K562 (cell line): Measurements from ENCODE around the gene FOXR1. TPM values are rescaled to one million over a fixed set of nuclear protein-coding genes. Genes with fewer than 3 reads are reported as not detected.

Experiments used
- ARID1B ChIP-seq: fragments of 450-650 bp; IDR thresholded peaks from 2 replicates; pipeline ENCODE4 v1.6.1; 2016; ENCODE audit warnings: antibody characterized with exemption, mild to moderate bottlenecking, inconsistent platforms
- CSDE1 ChIP-seq, 2 experiments: fragments of 450-650 bp; IDR thresholded peaks; 2 replicates each; pipeline ENCODE4 v1.6.1; 2016; ENCODE audit warnings: mild to moderate bottlenecking in 1 of 2
- FOXK2 ChIP-seq, 2 experiments: fragments of 450-650 bp; IDR thresholded peaks in 1 of 2; conservative IDR thresholded peaks in 1 of 2; 2 replicates each; pipeline ENCODE4 v1.6.1; 2016; ENCODE audit warnings: low read depth in 2 of 2, mild to moderate bottlenecking in 1 of 2
- GTF2E2 ChIP-seq: fragments of 200-800 bp; sonication (Bioruptor generic); IDR thresholded peaks from 2 replicates; pipeline ENCODE4 v1.6.1; 2016; ENCODE audit warnings: missing genetic modification characterization, missing compliant biosample characterization
- HDAC2 ChIP-seq: fragments of 450-650 bp; IDR thresholded peaks from 2 replicates; pipeline ENCODE4 v1.6.1; 2016; ENCODE audit warnings: mild to moderate bottlenecking
- HOMEZ ChIP-seq: fragments of 250-450 bp; sonication (Bioruptor Pico); IDR thresholded peaks from 2 replicates; pipeline ENCODE4 v1.4.0; 2020; ENCODE audit warnings: mild to moderate bottlenecking, moderate library complexity
- KDM1A ChIP-seq, 2 experiments: fragments of 450-650 bp; IDR thresholded peaks; 2 replicates each; pipeline ENCODE4 v1.6.1; 2016; ENCODE audit warnings: mild to moderate bottlenecking in 2 of 2
- MAFF ChIP-seq: IDR thresholded peaks from 2 replicates; pipeline ENCODE4 v1.6.1; 2012; ENCODE audit warnings: low read length, improper control_type of control experiment
- MAFG ChIP-seq: fragments of 450-650 bp; conservative IDR thresholded peaks from 2 replicates; pipeline ENCODE4 v1.6.1; 2016; ENCODE audit warnings: missing genetic modification characterization, missing compliant biosample characterization
- MYNN ChIP-seq, 2 experiments: sonication (generic); formaldehyde crosslinking in 1 of 2; IDR thresholded peaks; 2 replicates each; pipeline versions ENCODE4 v1.5.0 to v1.6.1; 2016 to 2020; ENCODE audit warnings: antibody characterized with exemption in 1 of 2, missing genetic modification reagents in 1 of 2
- NELFE ChIP-seq: IDR thresholded peaks from 2 replicates; pipeline ENCODE4 v1.6.1; 2011; ENCODE audit warnings: mild to moderate bottlenecking; ENCODE audit not compliant: insufficient read depth, insufficient read length
- PML ChIP-seq: IDR thresholded peaks from 2 replicates; pipeline ENCODE4 v1.6.1; 2012; ENCODE audit warnings: low read length, inconsistent platforms
- PYGO2 ChIP-seq: fragments of 450-650 bp; IDR thresholded peaks from 2 replicates; pipeline ENCODE4 v1.6.1; 2016; ENCODE audit warnings: mild to moderate bottlenecking, missing genetic modification characterization, moderate library complexity, missing compliant biosample characterization
- RCOR1 ChIP-seq, 2 experiments: IDR thresholded peaks; 2 replicates each; pipeline ENCODE4 v1.6.1; 2012; ENCODE audit warnings: low read depth in 2 of 2, low read length in 2 of 2, borderline replicate concordance in 1 of 2, improper control_type of control experiment in 1 of 2
- SNAPC5 ChIP-seq: fragments of 250-450 bp; sonication (Bioruptor Pico); IDR thresholded peaks from 2 replicates; pipeline ENCODE4 v1.8.0; 2021; ENCODE audit warnings: moderate library complexity, mild to moderate bottlenecking, inconsistent platforms
- TAF15 ChIP-seq: fragments of 200-400 bp; formaldehyde crosslinking; IDR thresholded peaks from 2 replicates; pipeline ENCODE4 v1.6.1; 2017; ENCODE audit warnings: mild to moderate bottlenecking, low read depth, low read length, moderate library complexity
- ZNF23 ChIP-seq: fragments of 250-450 bp; sonication (Bioruptor Pico); IDR thresholded peaks from 2 replicates; pipeline ENCODE4 v1.4.0; 2020; ENCODE audit warnings: mild to moderate bottlenecking
- ZNF75A ChIP-seq: fragments of 450-650 bp; formaldehyde crosslinking; IDR thresholded peaks from 2 replicates; pipeline ENCODE4 v1.4.0; 2020; ENCODE audit warnings: mild to moderate bottlenecking
- polyA plus RNA-seq, 8 experiments: library from polyadenylated mRNA; depleted of rRNA in 4 of 8; stranded (reverse) in 5 of 8; unstranded in 3 of 8; fragments of >200 nt; fragmentation: Nextera tagmentation in 2 of 8; fragmentation: Illumina TruSeq in 1 of 8; extraction: Ambion mirVana in 2 of 8; extraction: Trizol in 1 of 8; gene quantifications; 2 replicates each; pipeline versions ENCODE4 v1.2.1 to v1.2.3, GENCODE V29; 2011 to 2014; ENCODE audit warnings: inconsistent platforms in 1 of 8, missing spikeins in 1 of 8
- total RNA-seq, 7 experiments: library from RNA; depleted of rRNA in 6 of 7; stranded (reverse); fragments of >200 nt in 6 of 7; fragmentation: Illumina TruSeq in 2 of 7; extraction: Trizol in 2 of 7; gene quantifications; 2 replicates each; pipeline versions ENCODE4 v1.2.1 to v1.2.3, GENCODE V29; 2011 to 2021; ENCODE audit warnings: low replicate concordance in 1 of 7
- TF ChIP-seq, protein P1 (sequence below): fragments of 250-450 bp; sonication (Bioruptor Pico); IDR thresholded peaks from 2 replicates; pipeline ENCODE4 v1.5.0; 2021; ENCODE audit warnings: mild to moderate bottlenecking, moderate library complexity
- TF ChIP-seq, protein P2 (sequence below): fragments of 450-650 bp; IDR thresholded peaks from 2 replicates; pipeline ENCODE4 v1.6.1; 2016

The FOXR1 gene
- total and polyA plus RNA-seq, 9 of the 15 experiments (the other 6 are each of a cell fraction or from before 2014, with no cell fraction given), result not detected

- TF ChIP-seq PYGO2 (no peak), PML (no peak), TAF15 (no peak), MYNN (IDR thresholded peaks at IDR 0.05) (peak; percentile 54; the same call in 1 of the 2 replicates), MYNN (CRISPR knock-in tag; IDR thresholded peaks at IDR 0.05) (no peak), FOXK2 (conservative IDR thresholded peaks at IDR 0.05 in 1 of 2, IDR thresholded peaks at IDR 0.05 in 1 of 2; ENCODE audit: low read depth in 2 of 2) (no peak), ARID1B (no peak), ZNF75A (CRISPR knock-in tag) (no peak), ZNF23 (CRISPR knock-in tag) (no peak), MAFF (no peak), GTF2E2 (tag) (no peak), MAFG (tag) (no peak), HDAC2 (peak; percentile 66; the same call in 1 of the 2 replicates), HOMEZ (CRISPR knock-in tag) (no peak), RCOR1 (IDR thresholded peaks at IDR 0.05; ENCODE audit: borderline replicate concordance in 1 of 2, low read depth in 2 of 2, low read length in 2 of 2) (peak; percentile 47 to 94; a peak in 3 of 4 replicates), KDM1A (IDR thresholded peaks at IDR 0.05) (peak; percentile 87 to 93), NELFE (no peak), SNAPC5 (CRISPR knock-in tag) (no peak), CSDE1 (IDR thresholded peaks at IDR 0.05) (peak in 1 of 2 experiments; percentile 79; a peak in 2 of 4 replicates)
- TF ChIP-seq, protein P1, sequence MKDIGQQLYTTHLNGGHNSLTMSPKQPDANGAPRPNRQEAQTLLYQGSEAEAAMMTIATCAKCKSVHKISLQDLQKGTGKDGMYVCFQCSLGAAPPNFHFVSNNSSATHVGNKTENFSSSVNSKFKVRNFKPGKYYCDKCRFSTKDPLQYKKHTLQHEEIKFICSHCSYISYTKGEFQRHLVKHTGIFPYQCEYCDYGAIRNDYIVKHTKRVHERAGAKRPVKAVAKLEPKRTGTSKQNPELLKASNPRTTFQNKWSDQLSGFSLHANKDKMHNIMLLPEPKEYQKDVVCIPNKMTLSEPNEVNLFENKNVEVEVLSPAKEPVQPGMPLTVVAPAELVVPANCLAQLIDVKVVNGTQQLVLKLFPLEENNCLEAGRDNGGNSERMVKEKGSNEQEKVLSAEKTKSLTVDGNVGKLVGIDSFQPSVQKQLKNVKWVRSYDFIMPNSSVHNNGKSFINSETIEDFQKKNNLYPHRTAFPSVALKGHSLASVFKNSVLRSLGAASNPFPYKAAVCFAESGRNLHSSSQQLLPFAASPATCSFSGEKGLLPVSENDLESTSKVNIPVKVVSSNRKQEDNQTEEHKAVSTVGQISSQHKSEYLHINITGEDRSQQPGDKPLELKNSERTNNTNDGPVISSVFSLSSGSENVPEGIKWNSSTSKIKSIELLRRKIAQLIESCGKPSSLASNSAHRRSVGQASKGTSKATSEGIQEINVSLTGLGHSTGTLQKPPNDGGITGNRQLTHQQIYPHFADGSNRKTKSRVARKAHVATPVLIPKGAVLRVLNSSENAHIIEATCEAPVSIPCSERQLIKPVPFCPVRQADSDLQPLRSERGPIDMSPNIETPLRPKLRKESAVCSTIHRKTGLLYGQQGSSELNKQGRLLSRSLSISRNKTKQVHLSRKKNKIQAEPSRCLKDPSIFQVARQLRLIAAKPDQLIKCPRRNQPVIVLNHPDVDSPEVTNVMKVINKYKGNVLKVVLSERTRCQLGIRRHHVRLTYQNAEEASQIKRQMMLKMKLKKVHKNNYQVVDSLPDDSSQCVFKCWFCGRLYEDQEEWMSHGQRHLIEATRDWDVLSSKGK (CRISPR knock-in tag), result no peak
- TF ChIP-seq, protein P2, sequence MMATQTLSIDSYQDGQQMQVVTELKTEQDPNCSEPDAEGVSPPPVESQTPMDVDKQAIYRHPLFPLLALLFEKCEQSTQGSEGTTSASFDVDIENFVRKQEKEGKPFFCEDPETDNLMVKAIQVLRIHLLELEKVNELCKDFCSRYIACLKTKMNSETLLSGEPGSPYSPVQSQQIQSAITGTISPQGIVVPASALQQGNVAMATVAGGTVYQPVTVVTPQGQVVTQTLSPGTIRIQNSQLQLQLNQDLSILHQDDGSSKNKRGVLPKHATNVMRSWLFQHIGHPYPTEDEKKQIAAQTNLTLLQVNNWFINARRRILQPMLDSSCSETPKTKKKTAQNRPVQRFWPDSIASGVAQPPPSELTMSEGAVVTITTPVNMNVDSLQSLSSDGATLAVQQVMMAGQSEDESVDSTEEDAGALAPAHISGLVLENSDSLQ, result no peak
Measured at GRCh38 chr11:118953265-118953664, 18.3 kb upstream of the FOXR1 start (continued).
